HG03460 (cell line): ENCODE data around the gene MCMBP.

Experiments
- ATAC-seq: cut with Tn5 transposase; IDR thresholded peaks from one replicate; pipeline ENCODE4 v1.9.1; 2021; ENCODE audit not compliant: unreplicated experiment

MCMBP gene

DNA sequence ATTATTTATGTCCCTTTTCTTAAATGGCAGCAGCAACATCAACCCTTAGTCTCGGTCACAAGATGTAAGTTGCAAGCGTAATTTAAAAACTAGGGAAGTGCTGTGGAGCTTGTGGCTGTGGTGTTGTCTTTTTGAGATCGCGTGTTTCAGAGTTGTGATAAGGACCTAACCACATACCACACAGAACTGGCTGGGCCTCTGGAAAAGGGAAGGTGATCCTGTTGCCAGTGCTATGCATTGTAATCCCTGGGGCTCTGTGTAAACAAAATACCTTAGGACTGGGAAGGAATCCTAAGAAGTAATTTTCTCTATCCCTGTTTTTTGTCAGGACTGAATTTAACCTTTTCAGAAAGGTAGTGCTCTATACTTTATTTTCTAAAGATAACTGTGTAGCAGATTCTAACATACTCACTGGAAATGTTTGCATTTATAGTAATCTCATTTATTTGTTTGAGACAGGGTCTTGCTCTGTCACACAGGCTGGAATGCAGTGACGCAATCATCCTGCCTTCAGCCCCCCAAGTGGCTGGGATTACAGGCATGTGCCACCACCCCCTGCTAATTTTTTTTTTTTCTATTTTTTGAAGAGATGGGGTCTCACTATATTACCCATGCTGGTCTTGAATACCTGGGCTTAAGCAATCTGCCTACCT is 86.4 kb downstream of the MCMBP start:
- no peak for ATAC-seq

DNA sequence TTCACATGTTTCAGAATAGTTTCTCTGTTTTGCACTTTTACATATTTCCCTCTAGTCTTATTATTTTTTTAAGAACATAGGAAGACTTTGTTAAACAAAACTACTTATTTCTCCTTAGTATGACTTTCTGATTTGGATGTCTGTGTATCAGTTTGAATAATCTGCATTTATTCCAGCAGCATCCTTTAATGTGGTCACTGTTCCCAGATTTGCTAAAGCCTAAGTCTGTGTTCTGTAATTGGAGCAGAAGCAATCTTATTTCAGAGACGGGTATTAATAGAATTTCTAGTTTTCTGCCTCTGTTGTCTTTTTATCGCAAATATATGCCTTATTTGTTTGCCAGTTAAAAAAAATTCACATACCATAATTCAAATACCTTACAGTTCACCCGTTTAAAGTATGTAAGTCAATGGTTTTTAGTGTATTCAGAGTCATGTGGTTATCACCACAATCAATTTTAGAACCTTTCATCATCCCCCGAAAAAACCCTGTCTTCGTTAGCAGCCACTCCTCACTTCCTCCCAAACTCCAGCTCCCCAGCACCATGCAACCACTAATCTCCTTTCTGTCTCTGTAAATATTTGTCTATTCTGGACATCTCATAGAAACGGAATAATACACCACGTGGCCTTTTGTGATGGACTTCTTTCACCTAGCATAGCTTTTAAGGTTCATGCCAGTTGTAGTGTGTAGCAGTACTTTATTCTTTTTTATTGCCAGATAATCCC is 88.1 kb downstream of the MCMBP start:
- no peak for ATAC-seq

GRCh38 chr10:119783665-119784027 is 89.0 kb downstream of the MCMBP start:
- ATAC-seq: no peak

GRCh38 chr10:119782981-119783664 is 89.5 kb downstream of the MCMBP start:
- ATAC-seq: no peak

GRCh38 chr10:119781498-119781897 is 91.1 kb downstream of the MCMBP start:
- ATAC-seq: no peak

- ATAC-seq: no peak
Observed at GRCh38 chr10:119780879-119781480, 91.7 kb downstream of the MCMBP start.
